Liver (tissue), 9 donors: ENCODE measurements around the gene NUDT13. TPM values are rescaled to one million over a fixed set of nuclear protein-coding genes. Genes with fewer than 3 reads are reported as not detected.

Source experiments
- DNase-seq: peaks from one replicate; pipeline ENCODE4 v3.0.0-alpha.2; 2017; ENCODE audit warnings: low spot score
- H3K27ac ChIP-seq, 2 donors: one replicate each; pipeline ENCODE4 v1.7.0; 2013; ENCODE audit warnings: inconsistent platforms in 2 of 2, low read length in 2 of 2, control low read depth in 1 of 2, low read depth in 1 of 2, mild to moderate bottlenecking in 1 of 2
- H3K27me3 ChIP-seq, 4 donors: one replicate each; pipeline versions ENCODE4 v1.6.1 to v1.7.0; 2013; ENCODE audit warnings: low read length in 3 of 4, inconsistent platforms in 1 of 4, mild to moderate bottlenecking in 1 of 4, moderate library complexity in 1 of 4; ENCODE audit not compliant: control insufficient read depth in 4 of 4, insufficient read depth in 4 of 4
- H3K36me3 ChIP-seq, 4 donors: one replicate each; pipeline versions ENCODE4 v1.6.1 to v1.7.0; 2013; ENCODE audit warnings: low read length in 3 of 4, mild to moderate bottlenecking in 3 of 4, low read depth in 1 of 4, moderate library complexity in 1 of 4; ENCODE audit not compliant: control insufficient read depth in 4 of 4, insufficient read depth in 3 of 4
- H3K4me1 ChIP-seq, 4 donors: one replicate each; pipeline versions ENCODE4 v1.6.1 to v1.7.0; 2013; ENCODE audit warnings: low read length in 3 of 4, mild to moderate bottlenecking in 3 of 4, moderate library complexity in 1 of 4; ENCODE audit not compliant: control insufficient read depth in 4 of 4, insufficient read depth in 4 of 4
- H3K4me3 ChIP-seq, 3 donors: one replicate each; pipeline versions ENCODE4 v1.6.1 to v1.7.0; 2013; ENCODE audit warnings: low read length in 3 of 3, control low read depth in 1 of 3, low read depth in 1 of 3, mild to moderate bottlenecking in 1 of 3
- H3K9ac ChIP-seq, 2 donors: one replicate each; pipeline ENCODE4 v1.7.0; 2013; ENCODE audit warnings: low read length in 2 of 2, mild to moderate bottlenecking in 2 of 2, moderate library complexity in 2 of 2, control low read depth in 1 of 2, low read depth in 1 of 2
- H3K9me3 ChIP-seq, 4 donors: one replicate each; pipeline versions ENCODE4 v1.6.1 to v1.7.0; 2013; ENCODE audit warnings: low read length in 3 of 4; ENCODE audit not compliant: control insufficient read depth in 4 of 4
- ATF3 ChIP-seq: IDR thresholded peaks from 2 replicates; pipeline ENCODE4 v1.6.1; 2016; ENCODE audit warnings: antibody characterized with exemption
- CTCF ChIP-seq: fragments of 150-350 bp; IDR thresholded peaks from 2 replicates; pipeline ENCODE4 v1.5.1; 2017; ENCODE audit warnings: improper control_type of control experiment, low read depth, low read length; ENCODE audit not compliant: missing input control
- EGR1 ChIP-seq, 2 donors: IDR thresholded peaks; 2 replicates each; pipeline ENCODE4 v1.6.1; 2016 to 2018; ENCODE audit warnings: antibody characterized with exemption in 2 of 2, low read depth in 2 of 2
- FOXA1 ChIP-seq: IDR thresholded peaks from 2 replicates; pipeline ENCODE4 v1.6.1; 2016; ENCODE audit warnings: antibody characterized with exemption
- FOXA2 ChIP-seq: IDR thresholded peaks from 2 replicates; pipeline ENCODE4 v1.6.1; 2016; ENCODE audit warnings: antibody characterized with exemption
- GABPA ChIP-seq, 2 donors: IDR thresholded peaks in 1 of 2; conservative IDR thresholded peaks in 1 of 2; 2 replicates each; pipeline ENCODE4 v1.6.1; 2016; ENCODE audit warnings: antibody characterized with exemption in 2 of 2, mild to moderate bottlenecking in 1 of 2, moderate library complexity in 1 of 2
- HNF4A ChIP-seq, 2 donors: conservative IDR thresholded peaks; 2 replicates each; pipeline ENCODE4 v1.6.1; 2016; ENCODE audit warnings: antibody characterized with exemption in 2 of 2, mild to moderate bottlenecking in 2 of 2
- HNF4G ChIP-seq: IDR thresholded peaks from 2 replicates; pipeline ENCODE4 v1.6.1; 2016; ENCODE audit warnings: antibody characterized with exemption
- JUND ChIP-seq, 2 donors: IDR thresholded peaks; 2 replicates each; pipeline ENCODE4 v1.6.1; 2016; ENCODE audit warnings: antibody characterized with exemption in 2 of 2
- NR2F2 ChIP-seq: IDR thresholded peaks from 2 replicates; pipeline ENCODE4 v1.6.1; 2016; ENCODE audit warnings: antibody characterized with exemption
- RAD21 ChIP-seq, 2 donors: IDR thresholded peaks; 2 replicates each; pipeline ENCODE4 v1.6.1; 2016; ENCODE audit warnings: antibody characterized with exemption in 2 of 2, mild to moderate bottlenecking in 2 of 2
- REST ChIP-seq: IDR thresholded peaks from 2 replicates; pipeline ENCODE4 v1.6.1; 2016; ENCODE audit warnings: antibody characterized with exemption, mild to moderate bottlenecking
- RXRA ChIP-seq, 2 donors: IDR thresholded peaks; 2 replicates each; pipeline ENCODE4 v1.6.1; 2017 to 2018; ENCODE audit warnings: antibody characterized with exemption in 2 of 2, mild to moderate bottlenecking in 1 of 2
- SP1 ChIP-seq: IDR thresholded peaks from 2 replicates; pipeline ENCODE4 v1.6.1; 2018; ENCODE audit warnings: antibody characterized with exemption, mild to moderate bottlenecking
- TAF1 ChIP-seq: conservative IDR thresholded peaks from 2 replicates; pipeline ENCODE4 v1.6.1; 2016; ENCODE audit warnings: antibody characterized with exemption, mild to moderate bottlenecking
- YY1 ChIP-seq: IDR thresholded peaks from 2 replicates; pipeline ENCODE4 v1.6.1; 2016; ENCODE audit warnings: antibody characterized with exemption, mild to moderate bottlenecking
- ZBTB33 ChIP-seq: IDR thresholded peaks from 2 replicates; pipeline ENCODE4 v1.6.1; 2016; ENCODE audit warnings: antibody characterized with exemption
- WGBS: extraction: QIAGEN DNeasy Blood & Tissue Kit; methylation state at CpG from one replicate; pipeline ENCODE4 v1.1.7; 2013; 5-methylcytosine and 5-hydroxymethylcytosine counted together
- polyA plus RNA-seq, 2 donors: library from polyadenylated mRNA; stranded (reverse) in 1 of 2; unstranded in 1 of 2; fragments of 200-250 nt in 1 of 2; fragments of >200 nt in 1 of 2; fragmentation: Nextera tagmentation in 1 of 2; extraction: Ambion mirVana in 1 of 2; gene quantifications; one replicate each; pipeline versions ENCODE4 v1.2.1 to v1.2.3, GENCODE V29; 2013 to 2015
- total RNA-seq, 2 donors: library from RNA; depleted of rRNA; stranded (reverse); fragments of >200 nt; gene quantifications; one replicate each; pipeline ENCODE4 v1.2.3, GENCODE V29; 2014
- donor health status: healthy.
- donor health status: healthy.
- donor health status: healthy.
- donor health status: healthy.
- donor health status: healthy.

NUDT13 gene
- total and polyA plus RNA-seq, 4 donors, result 0.60 to 4.0 (median 2.4) TPM

GRCh38 chr10:73088304-73088703 is 22.0 kb upstream of the NUDT13 start:
- Histone ChIP-seq H3K27me3 (no peaks in the 10 kb centered on the region), H3K4me3 (no peak overlapping the region), H3K36me3 (no peaks in the 10 kb centered on the region), H3K9ac (no peak overlapping the region), H3K27ac (no peak overlapping the region), H3K9me3 (no peaks in the 10 kb centered on the region), H3K4me1 (peaks cover 0 to 16% (median 0%) of the 10 kb centered on the region in 4 donors)
- no peak for DNase-seq
- TF ChIP-seq GABPA (IDR thresholded peaks at IDR 0.05 in 1 of 2, conservative IDR thresholded peaks at IDR 0.05 in 1 of 2) (no peak), ATF3 (no peak), TAF1 (no peak), REST (no peak), JUND (IDR thresholded peaks at IDR 0.05) (no peak), HNF4A (conservative IDR thresholded peaks at IDR 0.05) (peak; percentile 21 to 62), SP1 (no peak), ZBTB33 (no peak), EGR1 (IDR thresholded peaks at IDR 0.05; ENCODE audit: low read depth in 2 of 2) (no peak), FOXA2 (no peak), NR2F2 (no peak), YY1 (no peak), HNF4G (no peak), CTCF (no peak), RAD21 (IDR thresholded peaks at IDR 0.05) (no peak), FOXA1 (no peak), RXRA (IDR thresholded peaks at IDR 0.05) (peak; percentile 10 to 22)

GRCh38 chr10:73092830-73093229 is 17.4 kb upstream of the NUDT13 start:
- Histone ChIP-seq H3K9me3 (no peaks in the 10 kb centered on the region), H3K36me3 (no peaks in the 10 kb centered on the region), H3K9ac (no peak overlapping the region), H3K4me1 (peaks cover 0 to 15% (median 4%) of the 10 kb centered on the region in 4 donors), H3K27me3 (no peaks in the 10 kb centered on the region), H3K27ac (no peak overlapping the region), H3K4me3 (no peak overlapping the region)
- WGBS, result 96% methylated on average over 3 of the region's 3 CpGs
- no peak for TF ChIP-seq CTCF
- no peak for TF ChIP-seq HNF4A (conservative IDR thresholded peaks at IDR 0.05)
- TF ChIP-seq GABPA (IDR thresholded peaks at IDR 0.05 in 1 of 2, conservative IDR thresholded peaks at IDR 0.05 in 1 of 2), result no peak
- TF ChIP-seq HNF4G, result no peak
- no peak for TF ChIP-seq NR2F2
- no peak for TF ChIP-seq FOXA2
- TF ChIP-seq SP1, result no peak
- TF ChIP-seq EGR1 (IDR thresholded peaks at IDR 0.05; ENCODE audit: low read depth in 2 of 2), result no peak
- TF ChIP-seq ZBTB33, result no peak
- no peak for TF ChIP-seq ATF3
- no peak for TF ChIP-seq RAD21 (IDR thresholded peaks at IDR 0.05)
- TF ChIP-seq YY1, result no peak
- TF ChIP-seq TAF1, result no peak
- DNase-seq, result no peak
